Measurements from ENCODE around the gene USP49. TPM values are rescaled to one million over a fixed set of nuclear protein-coding genes. Genes with fewer than 3 reads are reported as not detected.

USP49 gene
- total RNA-seq, 4 donors from 2014 or later = 0.27 to 2.8 (median 1.1) TPM

DNA sequence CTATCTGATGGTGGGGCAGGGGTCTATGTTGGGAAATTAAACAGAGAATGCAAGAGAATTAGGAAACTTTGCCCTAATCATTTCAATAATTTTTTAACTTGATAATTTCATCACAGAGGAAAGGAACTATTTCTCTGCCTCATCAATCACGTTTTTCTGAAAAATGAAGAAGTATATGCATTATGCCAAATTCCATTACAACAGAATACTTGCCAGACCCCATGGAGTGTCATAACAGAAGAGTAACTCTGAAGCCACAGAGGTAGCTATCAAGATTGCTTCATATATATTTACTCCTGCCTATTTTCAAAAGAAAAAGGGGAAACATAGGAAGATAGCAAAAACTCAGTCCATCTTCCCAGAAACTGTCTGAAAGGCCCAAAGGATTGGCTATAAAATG lies 5.7 kb upstream of the USP49 start:
- TF ChIP-seq POLR2A (IDR thresholded peaks at IDR 0.05) = no peak
- TF ChIP-seq, protein P1, sequence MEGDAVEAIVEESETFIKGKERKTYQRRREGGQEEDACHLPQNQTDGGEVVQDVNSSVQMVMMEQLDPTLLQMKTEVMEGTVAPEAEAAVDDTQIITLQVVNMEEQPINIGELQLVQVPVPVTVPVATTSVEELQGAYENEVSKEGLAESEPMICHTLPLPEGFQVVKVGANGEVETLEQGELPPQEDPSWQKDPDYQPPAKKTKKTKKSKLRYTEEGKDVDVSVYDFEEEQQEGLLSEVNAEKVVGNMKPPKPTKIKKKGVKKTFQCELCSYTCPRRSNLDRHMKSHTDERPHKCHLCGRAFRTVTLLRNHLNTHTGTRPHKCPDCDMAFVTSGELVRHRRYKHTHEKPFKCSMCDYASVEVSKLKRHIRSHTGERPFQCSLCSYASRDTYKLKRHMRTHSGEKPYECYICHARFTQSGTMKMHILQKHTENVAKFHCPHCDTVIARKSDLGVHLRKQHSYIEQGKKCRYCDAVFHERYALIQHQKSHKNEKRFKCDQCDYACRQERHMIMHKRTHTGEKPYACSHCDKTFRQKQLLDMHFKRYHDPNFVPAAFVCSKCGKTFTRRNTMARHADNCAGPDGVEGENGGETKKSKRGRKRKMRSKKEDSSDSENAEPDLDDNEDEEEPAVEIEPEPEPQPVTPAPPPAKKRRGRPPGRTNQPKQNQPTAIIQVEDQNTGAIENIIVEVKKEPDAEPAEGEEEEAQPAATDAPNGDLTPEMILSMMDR (IDR thresholded peaks at IDR 0.05 in 4 of 5, conservative IDR thresholded peaks at IDR 0.05 in 1 of 5) = no peak
- no peak overlapping the region for H3K27ac ChIP-seq
- ATAC-seq (no peak), DNase-seq (no peak)
- H3K9me3 ChIP-seq = no peaks in the 10 kb centered on the region
- in situ Hi-C loops (cut with MboI; ENCODE audit: low sequenced_read_pairs in 4 of 4) (loop anchor here in 1 of 4 donors (10.0 to 25.0 kb wide), 2 partner anchors 106 to 311 kb away; partner anchors contain the start of gene MRPS10), intact Hi-C loops (cut with DNase I; ENCODE audit: low total_unique reads) (no loop called here)
- H3K27me3 ChIP-seq = no peaks in the 10 kb centered on the region
- peaks cover 0 to 22% of the 10 kb centered on the region in 2 donors for H3K36me3 ChIP-seq
- peaks cover 6 to 9% of the 10 kb centered on the region in 2 donors for H3K4me1 ChIP-seq
- no peak overlapping the region for H3K4me3 ChIP-seq

DNA sequence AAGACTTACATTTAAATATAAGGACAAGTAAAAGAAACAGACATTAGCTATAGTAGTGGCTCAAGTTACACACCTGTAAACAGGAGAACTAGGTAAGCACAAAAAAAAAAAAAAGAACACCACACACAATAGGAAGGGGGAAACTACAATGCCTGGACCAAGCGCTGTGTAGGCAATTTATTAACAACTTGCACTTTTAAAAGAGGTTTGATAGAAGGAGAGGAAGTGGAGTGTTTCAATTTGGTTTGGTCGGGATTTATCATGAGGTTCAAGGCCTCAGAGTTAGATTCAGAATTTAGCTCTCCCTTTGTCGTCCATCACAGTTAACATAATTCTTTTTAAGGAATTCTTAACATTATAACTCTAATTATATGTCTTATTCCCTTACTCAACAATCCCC lies 1.1 kb upstream of the USP49 start:
- no peak for ATAC-seq
- in situ Hi-C loops (cut with MboI; ENCODE audit: low sequenced_read_pairs in 4 of 4) (no loop called here), intact Hi-C loops (cut with DNase I; ENCODE audit: low total_unique reads) (no loop called here)
- H3K4me1 ChIP-seq = peaks cover 8 to 22% of the 10 kb centered on the region in 2 donors
- peak overlapping the region; percentile 69 to 91 (median 76) for H3K4me3 ChIP-seq
- H3K27me3 ChIP-seq = no peaks in the 10 kb centered on the region
- no peak for DNase-seq
- TF ChIP-seq, protein P1 (IDR thresholded peaks at IDR 0.05 in 4 of 5, conservative IDR thresholded peaks at IDR 0.05 in 1 of 5) = no peak
- no peak for TF ChIP-seq POLR2A (IDR thresholded peaks at IDR 0.05)
- H3K9me3 ChIP-seq = no peaks in the 10 kb centered on the region
- H3K36me3 ChIP-seq = peaks cover 0 to 4% of the 10 kb centered on the region in 2 donors
- peak overlapping the region in 3 of 4 donors; percentile 84 to 91 (median 85) for H3K27ac ChIP-seq

DNA sequence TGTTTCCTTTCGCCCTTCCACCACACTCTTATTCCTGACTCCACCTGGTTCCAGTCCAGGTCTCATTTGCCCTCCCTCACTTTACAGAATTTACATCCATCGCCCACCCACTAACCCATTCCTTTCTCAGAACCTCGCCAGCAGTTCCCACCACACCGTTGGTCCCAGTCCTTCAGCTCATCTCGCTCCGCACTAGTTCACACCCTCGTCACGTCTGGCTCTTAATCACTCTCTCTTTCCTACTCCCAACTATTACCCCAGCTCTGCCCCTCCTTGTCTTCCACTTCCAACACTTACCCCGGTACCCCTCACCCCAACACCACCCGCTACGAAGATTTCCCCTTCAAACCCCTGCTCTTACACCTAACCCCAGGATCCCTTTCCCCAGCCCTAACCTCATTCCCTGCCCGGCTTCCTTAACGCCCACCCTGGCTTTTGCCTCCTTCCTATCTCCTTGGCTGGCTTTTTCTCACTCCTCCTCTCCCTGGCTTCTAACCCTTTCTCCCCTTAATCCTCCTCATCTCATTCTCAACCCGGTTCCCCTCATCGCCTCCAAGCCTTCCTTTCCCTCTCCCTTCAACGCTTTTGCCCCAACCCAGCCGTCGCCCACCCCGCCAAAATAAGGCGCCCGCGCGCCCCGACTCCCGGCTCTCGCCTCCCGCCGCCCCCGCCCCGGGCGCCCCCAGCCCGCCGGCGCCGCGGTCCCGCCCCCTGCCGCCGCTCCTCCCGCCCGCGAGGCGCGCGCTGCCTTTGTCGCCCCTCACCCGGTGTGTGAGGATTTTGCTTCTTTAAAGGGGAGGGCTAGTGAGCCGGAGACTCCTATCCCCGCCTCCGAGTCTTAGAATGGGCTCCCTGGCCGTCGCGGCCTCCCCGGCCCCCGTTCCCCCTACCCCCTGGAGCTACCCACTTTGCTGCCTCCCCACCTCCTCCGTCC lies 542 bp downstream of the USP49 start:
- Histone ChIP-seq H3K27me3 (no peaks in the 10 kb centered on the region), H3K27ac (peak overlapping the region; percentile 84 to 91 (median 86)), H3K36me3 (no peaks in the 10 kb centered on the region), H3K9me3 (no peaks in the 10 kb centered on the region), H3K4me1 (peaks cover 8 to 22% of the 10 kb centered on the region in 2 donors), H3K4me3 (peak overlapping the region; percentile 69 to 91 (median 76))
- in situ Hi-C loops (cut with MboI; ENCODE audit: low sequenced_read_pairs in 4 of 4) = no loop called here
- no peak for DNase-seq
- TF ChIP-seq POLR2A (IDR thresholded peaks at IDR 0.05) = no peak
- TF ChIP-seq, protein P1 (IDR thresholded peaks at IDR 0.05 in 4 of 5, conservative IDR thresholded peaks at IDR 0.05 in 1 of 5) = no peak
- ATAC-seq = peak in 1 of 2 donors; percentile 75
- intact Hi-C loops (cut with DNase I; ENCODE audit: low total_unique reads) = loop anchor here (1.0 kb wide), 3 partner anchors 27 to 107 kb away; partner anchors contain the start of genes BYSL, CCND3, MED20 and TOMM6

DNA sequence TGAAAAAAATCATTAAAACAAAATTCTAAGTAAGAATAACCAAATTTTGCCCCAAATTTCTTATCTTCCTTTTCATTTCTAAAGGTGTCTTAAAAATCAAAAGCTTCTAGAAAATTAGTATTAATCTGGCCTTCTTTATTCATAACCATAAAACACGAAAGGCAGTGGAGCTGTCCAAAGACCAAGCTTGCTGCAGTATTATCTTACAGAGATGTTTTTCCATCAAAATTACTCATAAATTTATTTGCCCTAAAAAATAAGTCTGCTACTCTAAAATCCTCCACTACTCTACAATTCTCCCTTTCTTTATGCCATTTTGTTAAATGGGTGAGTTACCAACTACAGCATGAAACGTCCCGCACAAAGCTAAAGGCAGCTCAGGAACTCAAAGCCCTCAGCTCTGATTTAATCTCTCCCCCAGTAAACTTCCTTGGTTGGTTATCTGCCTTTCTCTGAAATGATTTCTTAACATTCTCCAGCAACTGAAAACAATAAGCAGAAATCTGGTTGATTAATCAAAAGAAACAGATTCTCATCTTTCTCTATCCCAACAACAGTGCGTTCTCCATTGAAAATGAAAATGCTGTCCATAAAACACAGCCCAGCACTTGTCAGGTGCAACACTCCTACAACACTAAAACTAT lies 2.1 kb downstream of the USP49 start:
- Histone ChIP-seq H3K9me3 (no peaks in the 10 kb centered on the region), H3K36me3 (no peaks in the 10 kb centered on the region), H3K27me3 (no peaks in the 10 kb centered on the region), H3K4me3 (no peak overlapping the region), H3K4me1 (peaks cover 8 to 22% of the 10 kb centered on the region in 2 donors), H3K27ac (no peak overlapping the region)
- ATAC-seq (no peak), DNase-seq (no peak)
- in situ Hi-C loops (cut with MboI; ENCODE audit: low sequenced_read_pairs in 4 of 4) (no loop called here), intact Hi-C loops (cut with DNase I; ENCODE audit: low total_unique reads) (no loop called here)
- TF ChIP-seq POLR2A (IDR thresholded peaks at IDR 0.05) = no peak
- TF ChIP-seq, protein P1 (IDR thresholded peaks at IDR 0.05 in 4 of 5, conservative IDR thresholded peaks at IDR 0.05 in 1 of 5) = no peak
